GM12878 (cell line): ENCODE results near the gene NINJ1.

ENCODE experiments used
- CBX3 ChIP-seq: fragments of 200-600 bp; sonication (generic); IDR thresholded peaks from 2 replicates; pipeline ENCODE4 v1.6.1; 2016; ENCODE audit warnings: low read depth, borderline replicate concordance
- CHD1 ChIP-seq: IDR thresholded peaks from 2 replicates; pipeline ENCODE4 v1.6.1; 2012; ENCODE audit warnings: low read depth, low read length, improper control_type of control experiment
- FOXM1 ChIP-seq: IDR thresholded peaks from 2 replicates; pipeline ENCODE4 v1.6.1; 2012; ENCODE audit warnings: low read depth, mild to moderate bottlenecking, inconsistent platforms, low read length, moderate library complexity
- HCFC1 ChIP-seq: fragments of 150-350 bp; IDR thresholded peaks from 2 replicates; pipeline ENCODE4 v1.6.1; 2014; ENCODE audit warnings: low read length
- IKZF1 ChIP-seq: fragments of 450-650 bp; conservative IDR thresholded peaks from 2 replicates; pipeline ENCODE4 v1.6.1; 2017; ENCODE audit warnings: antibody characterized with exemption, mild to moderate bottlenecking
- JUNB ChIP-seq: IDR thresholded peaks from 2 replicates; pipeline ENCODE4 v1.6.1; 2016; ENCODE audit warnings: antibody characterized with exemption, mild to moderate bottlenecking
- TCF12 ChIP-seq: IDR thresholded peaks from 2 replicates; pipeline ENCODE4 v1.6.1; 2011; ENCODE audit warnings: low read depth, mild to moderate bottlenecking, low read length
- ZNF24 ChIP-seq: fragments of 450-650 bp; IDR thresholded peaks from 2 replicates; pipeline ENCODE4 v1.6.1; 2017; ENCODE audit warnings: antibody characterized with exemption, mild to moderate bottlenecking
- TF ChIP-seq, protein P1 (sequence below): IDR thresholded peaks from 2 replicates; pipeline ENCODE4 v1.6.1; 2012; ENCODE audit warnings: low read depth, low read length, improper control_type of control experiment
- TF ChIP-seq, protein P2 (sequence below): IDR thresholded peaks from 2 replicates; pipeline ENCODE4 v1.6.1; 2011; ENCODE audit warnings: low read depth, mild to moderate bottlenecking, low read length, moderate library complexity, borderline replicate concordance; ENCODE audit errors: extremely low read depth
- TF ChIP-seq, protein P3 (sequence below): fragments of 450-650 bp; formaldehyde crosslinking; IDR thresholded peaks from 2 replicates; pipeline ENCODE4 v1.5.0; 2022; ENCODE audit warnings: mild to moderate bottlenecking, missing genetic modification characterization

DNA sequence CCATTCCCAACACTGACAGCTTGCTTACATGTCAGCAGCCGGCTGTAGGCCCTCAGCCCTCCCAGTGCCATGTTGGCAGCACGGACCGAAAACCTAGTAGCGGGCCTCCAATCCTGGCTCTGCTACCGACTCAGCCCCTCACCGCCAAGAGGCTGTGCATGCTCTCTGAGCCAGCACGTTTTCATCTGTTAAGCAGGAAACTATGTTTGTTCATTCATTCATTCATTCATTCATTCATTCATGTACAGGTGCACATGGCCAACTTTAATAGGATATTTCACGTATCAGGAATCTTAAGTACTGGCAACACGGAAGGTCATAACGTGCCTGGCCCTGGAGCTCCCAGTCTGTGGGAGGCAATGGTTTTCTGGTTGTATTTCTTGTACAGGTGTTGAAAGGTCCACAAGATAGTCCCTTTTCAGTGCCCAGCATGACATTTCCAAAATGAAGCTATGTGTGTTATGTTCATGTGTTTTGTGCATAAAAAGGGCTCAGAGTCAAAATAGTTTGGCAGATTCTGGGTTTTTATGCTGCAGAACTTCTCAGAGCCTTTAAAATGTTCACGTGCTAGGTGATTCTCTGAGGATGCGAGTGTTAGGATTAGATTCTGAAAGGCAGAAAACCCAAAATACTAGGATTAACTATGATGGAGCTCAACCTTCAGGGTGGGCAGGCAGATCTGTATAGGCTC lies 57.8 kb downstream of the NINJ1 start:
- TF ChIP-seq IKZF1 (no peak), JUNB (no peak), ZNF24 (peak; percentile 87), FOXM1 (no peak), TCF12 (no peak), HCFC1 (no peak), CHD1 (no peak), CBX3 (no peak)
- TF ChIP-seq, protein P1, sequence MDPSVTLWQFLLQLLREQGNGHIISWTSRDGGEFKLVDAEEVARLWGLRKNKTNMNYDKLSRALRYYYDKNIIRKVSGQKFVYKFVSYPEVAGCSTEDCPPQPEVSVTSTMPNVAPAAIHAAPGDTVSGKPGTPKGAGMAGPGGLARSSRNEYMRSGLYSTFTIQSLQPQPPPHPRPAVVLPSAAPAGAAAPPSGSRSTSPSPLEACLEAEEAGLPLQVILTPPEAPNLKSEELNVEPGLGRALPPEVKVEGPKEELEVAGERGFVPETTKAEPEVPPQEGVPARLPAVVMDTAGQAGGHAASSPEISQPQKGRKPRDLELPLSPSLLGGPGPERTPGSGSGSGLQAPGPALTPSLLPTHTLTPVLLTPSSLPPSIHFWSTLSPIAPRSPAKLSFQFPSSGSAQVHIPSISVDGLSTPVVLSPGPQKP: no peak
- TF ChIP-seq, protein P2, sequence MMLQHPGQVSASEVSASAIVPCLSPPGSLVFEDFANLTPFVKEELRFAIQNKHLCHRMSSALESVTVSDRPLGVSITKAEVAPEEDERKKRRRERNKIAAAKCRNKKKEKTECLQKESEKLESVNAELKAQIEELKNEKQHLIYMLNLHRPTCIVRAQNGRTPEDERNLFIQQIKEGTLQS: no peak
- TF ChIP-seq, protein P3, sequence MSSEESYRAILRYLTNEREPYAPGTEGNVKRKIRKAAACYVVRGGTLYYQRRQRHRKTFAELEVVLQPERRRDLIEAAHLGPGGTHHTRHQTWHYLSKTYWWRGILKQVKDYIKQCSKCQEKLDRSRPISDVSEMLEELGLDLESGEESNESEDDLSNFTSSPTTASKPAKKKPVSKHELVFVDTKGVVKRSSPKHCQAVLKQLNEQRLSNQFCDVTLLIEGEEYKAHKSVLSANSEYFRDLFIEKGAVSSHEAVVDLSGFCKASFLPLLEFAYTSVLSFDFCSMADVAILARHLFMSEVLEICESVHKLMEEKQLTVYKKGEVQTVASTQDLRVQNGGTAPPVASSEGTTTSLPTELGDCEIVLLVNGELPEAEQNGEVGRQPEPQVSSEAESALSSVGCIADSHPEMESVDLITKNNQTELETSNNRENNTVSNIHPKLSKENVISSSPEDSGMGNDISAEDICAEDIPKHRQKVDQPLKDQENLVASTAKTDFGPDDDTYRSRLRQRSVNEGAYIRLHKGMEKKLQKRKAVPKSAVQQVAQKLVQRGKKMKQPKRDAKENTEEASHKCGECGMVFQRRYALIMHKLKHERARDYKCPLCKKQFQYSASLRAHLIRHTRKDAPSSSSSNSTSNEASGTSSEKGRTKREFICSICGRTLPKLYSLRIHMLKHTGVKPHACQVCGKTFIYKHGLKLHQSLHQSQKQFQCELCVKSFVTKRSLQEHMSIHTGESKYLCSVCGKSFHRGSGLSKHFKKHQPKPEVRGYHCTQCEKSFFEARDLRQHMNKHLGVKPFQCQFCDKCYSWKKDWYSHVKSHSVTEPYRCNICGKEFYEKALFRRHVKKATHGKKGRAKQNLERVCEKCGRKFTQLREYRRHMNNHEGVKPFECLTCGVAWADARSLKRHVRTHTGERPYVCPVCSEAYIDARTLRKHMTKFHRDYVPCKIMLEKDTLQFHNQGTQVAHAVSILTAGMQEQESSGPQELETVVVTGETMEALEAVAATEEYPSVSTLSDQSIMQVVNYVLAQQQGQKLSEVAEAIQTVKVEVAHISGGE (CRISPR knock-in tag): no peak
